Esophagus (tissue), 2 donors: ENCODE results near the gene CENPM. TPM values are rescaled to one million over a fixed set of nuclear protein-coding genes. Genes with fewer than 3 reads are reported as not detected.

Experiments
- H3K27ac ChIP-seq, 2 donors: one replicate each; pipeline ENCODE4 v1.5.1; 2013; ENCODE audit warnings: low read depth in 2 of 2, mild to moderate bottlenecking in 2 of 2, inconsistent platforms in 1 of 2, low read length in 1 of 2, moderate library complexity in 1 of 2
- H3K27me3 ChIP-seq, 2 donors: one replicate each; pipeline ENCODE4 v1.6.1; 2013; ENCODE audit warnings: low read length in 2 of 2, control low read depth in 1 of 2, mild to moderate bottlenecking in 1 of 2; ENCODE audit not compliant: insufficient read depth in 2 of 2, control insufficient read depth in 1 of 2
- H3K36me3 ChIP-seq, 2 donors: one replicate each; pipeline ENCODE4 v1.6.1; 2013; ENCODE audit warnings: low read length in 1 of 2; ENCODE audit not compliant: control insufficient read depth in 2 of 2, insufficient read depth in 2 of 2
- H3K4me1 ChIP-seq, 2 donors: one replicate each; pipeline ENCODE4 v1.6.1; 2013; ENCODE audit warnings: low read length in 1 of 2; ENCODE audit not compliant: control insufficient read depth in 2 of 2, insufficient read depth in 2 of 2
- H3K4me3 ChIP-seq, 2 donors: one replicate each; pipeline ENCODE4 v1.5.1; 2013; ENCODE audit warnings: low read length in 2 of 2, mild to moderate bottlenecking in 2 of 2, low read depth in 1 of 2, moderate library complexity in 1 of 2
- H3K9me3 ChIP-seq, 2 donors: one replicate each; pipeline ENCODE4 v1.6.1; 2013; ENCODE audit warnings: mild to moderate bottlenecking in 2 of 2, low read depth in 1 of 2, low read length in 1 of 2, moderate library complexity in 1 of 2; ENCODE audit not compliant: control insufficient read depth in 2 of 2, insufficient read depth in 1 of 2
- WGBS, 2 donors: extraction: QIAGEN DNeasy Blood & Tissue Kit; methylation state at CpG; one replicate each; pipeline ENCODE4 v1.1.7; 2013; 5-methylcytosine and 5-hydroxymethylcytosine counted together
- polyA plus RNA-seq, 2 donors: library from polyadenylated mRNA; stranded (reverse); fragments of 200-250 nt; gene quantifications; one replicate each; pipeline ENCODE4 v1.2.3, GENCODE V29; 2013
- donor health status: healthy with polysubstance abuse.
- donor health status: Bipolar disorder and iron deficiency.

The CENPM gene
- polyA plus RNA-seq, 2 donors, result 16.5 to 18.8 TPM

- H3K36me3 ChIP-seq, result peaks cover 0 to 19% of the 10 kb centered on the region in 2 donors
- H3K27ac ChIP-seq, result no peak overlapping the region
- peak overlapping the region in 1 of 2 donors; percentile 26 for H3K4me3 ChIP-seq
- H3K27me3 ChIP-seq, result peaks cover 7 to 26% of the 10 kb centered on the region in 2 donors
- peaks cover 7 to 12% of the 10 kb centered on the region in 2 donors for H3K4me1 ChIP-seq
- no peaks in the 10 kb centered on the region for H3K9me3 ChIP-seq
- WGBS, 2 donors, result 1% methylated on average over 90 to 112 of the region's 112 CpGs
Measured at GRCh38 chr22:41910050-41911000, 36.6 kb downstream of the CENPM start.

GRCh38 chr22:41909310-41910049 is 37.5 kb downstream of the CENPM start:
- H3K27me3 ChIP-seq, result peaks cover 7 to 21% of the 10 kb centered on the region in 2 donors
- peaks cover 7 to 8% of the 10 kb centered on the region in 2 donors for H3K4me1 ChIP-seq
- H3K27ac ChIP-seq, result no peak overlapping the region
- WGBS, 2 donors, result 28 to 32% methylated on average over 52 to 55 of the region's 55 CpGs
- H3K9me3 ChIP-seq, result no peaks in the 10 kb centered on the region
- peaks cover 7 to 27% of the 10 kb centered on the region in 2 donors for H3K36me3 ChIP-seq
- H3K4me3 ChIP-seq, result peak overlapping the region in 1 of 2 donors; percentile 26

DNA sequence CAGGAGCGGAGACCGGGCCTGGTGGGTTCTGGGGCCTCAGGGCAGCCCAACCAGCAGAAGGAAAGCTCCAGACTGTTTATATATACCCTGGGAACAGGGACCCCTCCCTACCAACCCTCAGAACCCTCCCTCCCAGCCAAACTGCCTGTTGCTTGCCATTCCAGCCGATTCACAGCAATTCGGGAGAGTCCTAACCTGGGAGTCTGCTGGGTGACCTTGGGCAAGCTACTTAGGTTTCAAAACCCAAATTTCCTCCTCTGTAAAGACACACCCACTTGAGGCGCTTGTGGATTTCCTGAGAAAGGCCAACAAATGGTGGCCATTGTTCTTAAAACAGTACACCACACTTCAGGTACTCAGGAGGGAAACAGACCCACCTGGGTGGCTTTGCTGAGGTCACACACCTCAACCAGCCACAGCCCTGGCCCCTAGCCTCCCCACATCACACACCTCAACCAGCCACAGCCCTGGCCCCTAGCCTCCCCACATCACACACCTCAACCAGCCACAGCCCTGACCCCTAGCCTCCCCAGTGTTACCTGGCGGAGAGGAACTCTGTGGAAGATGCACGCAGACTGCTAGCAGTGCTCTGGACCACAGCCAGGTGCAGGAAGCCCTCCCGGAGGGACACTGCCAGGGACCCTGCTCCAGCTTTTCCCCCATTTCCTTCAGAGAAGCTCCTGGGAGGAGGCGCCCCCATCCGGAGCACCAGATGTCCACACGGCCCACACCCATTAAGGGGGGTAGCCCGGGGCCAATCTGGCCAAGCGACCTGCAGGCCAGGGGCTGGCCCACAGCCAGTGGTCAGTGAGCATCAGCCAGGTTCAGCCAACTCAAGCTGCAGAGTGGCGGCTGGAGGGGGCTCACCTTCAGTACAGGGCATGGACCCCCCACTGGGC is 38.3 kb downstream of the CENPM start:
- Histone ChIP-seq H3K27ac (no peak overlapping the region), H3K4me1 (peaks cover 7 to 8% of the 10 kb centered on the region in 2 donors), H3K9me3 (no peaks in the 10 kb centered on the region), H3K4me3 (no peak overlapping the region), H3K36me3 (peaks cover 13 to 35% of the 10 kb centered on the region in 2 donors), H3K27me3 (peaks cover 5 to 16% of the 10 kb centered on the region in 2 donors)
- WGBS, 2 donors, result 63 to 66% methylated on average over 14 of the region's 14 CpGs

DNA sequence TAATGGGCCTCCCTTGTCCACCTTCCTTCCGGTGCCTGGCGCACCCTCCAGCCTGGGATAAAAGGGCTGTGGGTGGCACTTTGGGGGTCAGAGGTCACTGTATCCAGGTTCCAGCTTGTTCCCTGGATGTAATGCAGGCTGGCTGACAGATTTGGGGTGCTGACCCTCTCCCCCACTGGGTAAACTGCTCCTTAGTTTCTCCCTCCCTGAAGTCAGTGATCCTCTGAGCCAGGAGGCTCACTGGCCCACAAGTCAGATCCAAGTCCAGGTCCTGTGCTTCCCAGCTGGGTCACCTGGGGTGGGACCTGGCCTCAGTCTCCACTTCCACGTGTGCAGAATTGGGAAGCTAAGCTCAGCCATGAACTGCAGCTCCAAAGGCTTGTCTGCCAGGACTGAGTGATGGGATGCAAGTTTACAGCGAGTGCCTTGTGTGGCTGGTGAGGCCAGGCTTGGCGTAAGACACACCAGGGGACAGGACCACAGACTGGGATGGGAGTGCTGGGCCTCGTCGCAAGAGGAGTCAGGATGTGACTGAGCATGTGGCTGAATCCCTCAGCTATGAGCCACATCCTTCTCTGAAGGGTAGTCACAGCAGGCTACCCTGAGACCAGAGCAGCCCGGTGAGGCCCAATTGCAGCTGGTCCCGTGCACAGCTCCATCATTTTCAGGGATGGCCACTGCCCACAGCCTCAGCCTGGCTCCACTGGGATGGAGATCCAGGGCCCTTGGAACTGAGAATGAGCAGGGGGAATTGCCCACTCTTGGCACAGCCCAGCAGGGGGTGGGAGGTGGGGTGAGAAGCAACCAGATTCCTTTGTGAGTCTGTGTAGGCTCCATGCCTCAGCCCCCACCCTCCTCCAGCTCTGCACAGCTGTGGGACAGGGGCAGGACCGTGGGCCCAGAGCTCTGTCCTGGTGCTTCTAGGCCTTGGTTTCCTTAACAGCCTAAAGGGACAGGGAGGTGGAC is 39.2 kb downstream of the CENPM start:
- Histone ChIP-seq H3K9me3 (no peaks in the 10 kb centered on the region), H3K36me3 (peaks cover 14 to 43% of the 10 kb centered on the region in 2 donors), H3K4me1 (peaks cover 7 to 8% of the 10 kb centered on the region in 2 donors), H3K4me3 (no peak overlapping the region), H3K27ac (peak overlapping the region in 1 of 2 donors; percentile 8), H3K27me3 (peaks cover 0 to 16% of the 10 kb centered on the region in 2 donors)
- 81 to 82% methylated on average over 9 to 10 of the region's 10 CpGs for WGBS, 2 donors

DNA sequence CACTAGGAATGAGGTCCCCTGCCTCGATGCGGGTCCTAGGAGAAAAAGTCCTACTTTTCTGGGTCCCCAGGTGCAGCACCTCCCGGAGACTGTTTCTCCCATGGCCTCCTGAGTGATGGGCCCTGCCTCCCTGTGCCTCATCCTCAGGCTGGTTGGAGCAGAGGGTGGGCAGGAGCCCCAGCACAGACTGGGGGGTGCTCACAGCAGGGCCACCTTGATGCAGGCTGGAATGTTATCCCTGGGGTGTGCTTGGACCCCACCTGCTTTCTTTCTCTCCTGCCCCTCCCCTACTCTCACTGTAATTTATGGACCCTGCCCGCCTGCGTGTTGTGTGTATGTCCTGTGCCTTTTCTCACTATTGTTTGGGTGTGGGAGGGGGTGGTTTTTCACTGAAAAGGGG is 40.1 kb downstream of the CENPM start:
- Histone ChIP-seq H3K27ac (no peak overlapping the region), H3K4me3 (no peak overlapping the region), H3K27me3 (peaks cover 0 to 12% of the 10 kb centered on the region in 2 donors), H3K9me3 (no peaks in the 10 kb centered on the region), H3K4me1 (peaks cover 7 to 8% of the 10 kb centered on the region in 2 donors), H3K36me3 (peaks cover 15 to 52% of the 10 kb centered on the region in 2 donors)
- 88% methylated on average over 5 of the region's 5 CpGs for WGBS, 2 donors

- Histone ChIP-seq H3K4me1 (peaks cover 5 to 7% of the 10 kb centered on the region in 2 donors), H3K9me3 (no peaks in the 10 kb centered on the region), H3K36me3 (peaks cover 21 to 61% of the 10 kb centered on the region in 2 donors), H3K4me3 (no peak overlapping the region), H3K27me3 (peaks cover 0 to 5% of the 10 kb centered on the region in 2 donors), H3K27ac (no peak overlapping the region)
- 91 to 94% methylated on average over 23 of the region's 23 CpGs for WGBS, 2 donors
Measured at GRCh38 chr22:41905411-41906202, 41.3 kb downstream of the CENPM start.

GRCh38 chr22:41904450-41905410 is 42.2 kb downstream of the CENPM start:
- no peak overlapping the region for H3K4me3 ChIP-seq

More at GRCh38 chr22:41904450-41905410, 42.2 kb downstream of the CENPM start:
- H3K9me3 ChIP-seq, result no peaks in the 10 kb centered on the region
- H3K27me3 ChIP-seq, result peaks cover 0 to 1% of the 10 kb centered on the region in 2 donors
- H3K36me3 ChIP-seq, result peaks cover 30 to 70% of the 10 kb centered on the region in 2 donors
- H3K4me1 ChIP-seq, result peaks cover under 1 to 3% of the 10 kb centered on the region in 2 donors
- WGBS, 2 donors, result 88 to 94% methylated on average over 24 of the region's 24 CpGs
- H3K27ac ChIP-seq, result no peak overlapping the region
